8988T (cell line): ENCODE results near the gene PPM1E.

Experiments used
- DNase-seq: peaks from one replicate; pipeline ENCODE4 v3.0.0; 2011

The PPM1E gene

DNA sequence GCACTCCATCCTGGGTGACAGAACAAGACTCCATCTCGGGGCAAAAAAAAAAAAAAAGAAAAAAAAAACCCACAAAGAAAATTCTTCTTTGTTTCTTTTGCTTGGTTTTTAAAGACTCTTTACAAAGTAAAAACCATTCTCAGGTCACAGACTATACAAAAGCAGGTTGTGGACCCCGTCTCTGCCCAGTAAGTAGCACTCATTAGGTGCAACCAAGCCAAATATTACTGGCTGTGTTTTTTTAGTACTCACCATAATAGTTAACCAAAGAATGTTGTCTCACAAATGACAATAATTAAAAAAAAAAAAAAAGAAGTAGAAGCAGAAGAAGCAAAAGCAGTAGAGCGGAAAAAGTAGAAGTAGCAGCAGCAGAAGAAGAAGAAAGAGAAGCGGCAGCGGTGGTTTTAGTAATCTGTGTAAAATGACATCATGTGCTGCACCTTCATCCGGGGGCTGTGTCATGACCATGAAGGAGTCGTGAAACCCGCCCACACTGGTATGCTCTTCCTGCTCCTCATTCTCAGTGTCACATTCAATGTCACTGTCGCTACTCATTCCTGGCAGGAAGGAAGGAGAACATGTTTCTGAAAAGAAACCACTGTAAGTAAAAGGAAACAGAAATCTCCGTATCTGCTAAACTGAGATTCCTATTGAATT, 245.6 kb downstream of the PPM1E start:
- DNase-seq, result no peak

DNA sequence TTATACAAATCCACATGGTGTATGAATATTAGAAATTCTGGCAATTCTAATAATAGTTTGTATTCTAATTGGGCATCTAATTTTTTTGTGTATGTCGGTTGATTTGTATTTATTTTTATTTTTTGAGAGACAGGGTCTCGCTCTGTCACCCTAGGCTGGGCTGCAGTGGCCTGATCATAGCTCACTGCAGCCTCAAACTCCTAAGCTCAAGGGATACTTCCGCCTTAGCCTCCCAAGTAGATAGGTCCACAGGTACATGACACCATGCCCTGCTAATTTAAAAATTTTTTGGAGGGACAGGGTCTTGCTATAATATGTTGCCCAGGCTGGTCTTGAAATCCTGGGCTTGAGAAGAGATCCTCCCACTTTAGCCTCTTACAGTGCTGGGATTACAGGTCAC, 246.5 kb downstream of the PPM1E start:
- no peak for DNase-seq

DNA sequence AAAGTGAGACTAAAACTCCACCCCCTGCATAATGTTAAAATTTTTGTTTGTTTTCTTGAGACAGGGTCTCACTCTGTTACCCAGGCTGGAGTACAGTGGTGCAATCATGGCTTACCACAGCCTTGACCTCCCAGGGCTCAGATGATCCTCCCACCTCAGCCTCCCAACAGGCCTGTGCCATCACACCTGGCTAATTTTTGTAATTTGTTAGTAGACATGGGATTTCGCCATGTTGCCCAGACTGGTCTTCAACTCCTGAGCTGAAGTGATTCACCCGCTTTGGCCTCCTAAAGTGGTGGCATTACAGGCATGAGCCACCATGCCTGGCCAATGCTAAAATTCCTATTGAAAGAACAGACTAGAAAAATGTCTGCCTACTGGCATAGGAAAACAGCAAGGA, 247.2 kb downstream of the PPM1E start:
- DNase-seq, result no peak

DNA sequence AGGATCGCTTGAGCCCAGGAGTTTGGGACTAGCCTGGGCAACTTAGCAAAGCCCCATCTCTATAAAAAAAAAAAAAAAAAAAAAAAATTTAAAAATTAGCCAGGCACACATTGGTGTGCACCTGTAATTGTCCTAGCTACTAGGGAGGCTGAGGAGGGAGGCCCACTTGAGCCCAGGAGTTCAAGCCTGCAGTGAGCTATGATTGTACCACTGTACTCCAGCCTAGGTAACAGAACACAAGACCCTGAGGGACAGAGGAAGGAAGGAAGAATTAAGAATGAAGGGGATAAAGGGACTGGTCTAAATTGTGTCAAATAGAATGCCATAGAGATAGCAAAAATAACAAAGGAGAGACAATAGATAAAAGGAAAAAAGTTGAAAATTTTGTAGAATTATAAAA, 248.2 kb downstream of the PPM1E start:
- no peak for DNase-seq

DNA sequence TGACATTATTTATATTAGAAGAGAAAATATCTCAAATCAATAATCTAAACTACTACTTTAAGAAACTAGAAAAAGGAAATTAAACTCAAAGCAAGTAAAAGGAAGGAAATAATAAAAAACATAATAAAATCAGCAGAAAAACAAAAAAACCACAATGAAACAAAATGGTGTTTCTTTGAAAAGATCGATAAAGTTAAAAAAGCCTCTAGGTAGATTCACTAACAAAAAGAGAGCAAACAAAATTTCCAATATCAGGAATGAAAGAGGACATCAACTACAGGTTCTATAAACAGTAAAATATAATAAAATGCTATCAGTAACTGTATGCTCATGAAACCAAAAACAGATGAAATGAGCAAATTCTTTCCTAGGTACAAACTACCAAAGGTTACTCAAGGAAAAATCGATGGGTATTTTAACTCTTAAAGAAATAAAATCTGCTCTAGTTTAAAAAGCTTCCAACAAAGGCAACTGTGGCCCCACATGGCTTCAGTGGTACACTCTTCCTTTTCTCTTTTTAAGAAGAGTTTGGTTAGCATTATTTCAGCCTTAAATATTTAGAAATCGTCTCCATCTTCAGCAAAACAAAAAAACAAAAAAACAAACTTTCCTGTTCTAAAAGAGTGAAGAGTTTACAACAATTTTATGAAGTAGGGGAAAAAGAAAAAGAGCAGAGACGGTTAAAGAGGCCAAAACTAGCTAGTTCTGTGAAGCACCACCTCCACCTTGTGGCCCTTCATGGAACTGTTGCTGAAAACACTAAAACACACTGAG, 248.9 kb downstream of the PPM1E start:
- no peak for DNase-seq

DNA sequence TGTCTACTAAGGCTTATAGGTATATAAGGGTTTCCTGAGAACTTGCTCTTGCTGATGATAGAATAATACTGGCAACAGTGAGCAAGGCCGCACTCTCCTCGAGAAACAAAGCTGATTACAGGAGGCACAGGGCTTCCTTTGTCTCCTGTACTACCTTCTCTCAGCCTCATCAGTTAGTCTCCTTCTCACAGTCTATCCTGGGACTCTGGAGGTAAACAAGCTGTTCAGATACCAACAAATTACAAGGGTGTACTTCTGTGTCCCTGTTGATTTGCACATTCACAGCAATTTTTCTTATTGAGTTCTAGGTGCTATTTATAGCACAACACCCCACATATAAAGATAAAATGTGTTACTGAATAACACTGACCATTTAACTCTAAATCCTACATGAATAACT, 252.3 kb downstream of the PPM1E start:
- DNase-seq, result no peak

DNA sequence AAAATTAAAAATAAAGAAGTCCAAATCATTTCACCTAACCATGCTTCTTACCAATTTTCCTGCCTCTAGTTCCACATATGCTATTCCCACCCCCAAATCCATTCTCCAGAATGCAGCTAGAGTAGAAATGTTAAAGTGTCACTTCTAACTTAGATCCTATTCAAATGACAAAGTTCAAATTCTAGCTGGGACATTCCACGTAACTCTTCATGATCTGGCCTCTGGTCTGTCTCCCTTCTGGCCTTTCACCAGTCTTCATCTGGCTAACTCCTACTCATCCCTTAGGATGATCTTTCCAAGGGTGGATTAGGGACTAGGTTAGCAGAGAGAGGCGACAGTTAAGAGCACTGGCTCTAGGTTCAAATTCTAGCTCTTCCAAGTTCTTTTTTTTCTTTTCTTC, 253.1 kb downstream of the PPM1E start:
- DNase-seq, result no peak

DNA sequence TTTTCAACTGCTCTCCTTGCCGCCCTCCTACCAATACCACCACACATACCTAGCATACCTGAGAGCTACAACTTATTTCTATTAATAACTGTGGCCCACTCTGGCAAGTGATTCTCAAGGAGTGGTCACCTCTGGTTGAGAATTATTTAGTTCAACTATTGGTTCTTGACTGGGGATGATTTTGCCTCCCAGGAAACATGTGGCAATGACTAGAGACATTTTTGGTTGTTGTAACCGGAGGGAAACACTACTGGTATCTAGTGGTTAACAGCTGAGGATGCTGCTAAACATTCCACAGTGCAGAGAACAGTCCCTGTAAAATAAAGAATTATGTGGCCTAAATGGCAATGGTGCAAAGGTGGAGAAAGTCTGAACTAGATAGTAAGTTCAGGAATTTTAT, 254.4 kb downstream of the PPM1E start:
- DNase-seq, result no peak

DNA sequence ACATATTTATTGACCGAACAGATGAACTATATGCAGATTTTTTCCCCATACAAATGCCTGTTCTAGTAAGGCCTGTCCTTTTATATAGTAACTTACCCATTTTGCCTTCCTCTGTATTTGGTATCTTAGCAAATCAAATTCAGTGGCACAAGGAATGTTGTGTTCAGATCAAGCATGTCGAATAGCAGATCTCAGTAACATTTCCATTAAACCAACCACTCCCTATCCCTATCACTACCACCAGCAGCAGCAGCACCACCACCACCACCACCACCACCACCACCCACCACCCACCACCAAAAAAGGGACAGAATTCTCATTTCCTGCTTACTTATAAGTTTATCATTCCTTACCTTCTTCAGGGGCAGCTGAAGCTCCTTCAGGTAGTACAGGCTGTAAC, 256.3 kb downstream of the PPM1E start:
- no peak for DNase-seq

DNA sequence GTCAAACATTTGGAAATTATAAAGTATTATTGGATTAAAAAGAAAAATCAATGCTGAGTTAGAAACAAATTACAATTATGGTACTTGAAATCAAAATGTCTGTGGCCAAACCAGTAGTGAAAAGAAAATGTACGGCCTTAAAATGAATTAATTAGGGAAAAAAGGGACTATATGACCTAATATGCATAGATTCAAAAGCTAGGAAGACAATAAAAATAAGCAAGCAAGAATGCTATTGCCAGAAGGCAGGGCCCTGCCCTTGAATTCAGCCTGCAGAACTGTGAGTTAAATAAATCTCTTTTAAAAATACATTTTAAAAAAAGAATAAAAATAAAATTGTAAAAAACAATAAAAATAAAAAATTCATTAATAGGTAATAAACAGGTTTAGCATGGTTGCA, 262.4 kb downstream of the PPM1E start:
- DNase-seq, result no peak

DNA sequence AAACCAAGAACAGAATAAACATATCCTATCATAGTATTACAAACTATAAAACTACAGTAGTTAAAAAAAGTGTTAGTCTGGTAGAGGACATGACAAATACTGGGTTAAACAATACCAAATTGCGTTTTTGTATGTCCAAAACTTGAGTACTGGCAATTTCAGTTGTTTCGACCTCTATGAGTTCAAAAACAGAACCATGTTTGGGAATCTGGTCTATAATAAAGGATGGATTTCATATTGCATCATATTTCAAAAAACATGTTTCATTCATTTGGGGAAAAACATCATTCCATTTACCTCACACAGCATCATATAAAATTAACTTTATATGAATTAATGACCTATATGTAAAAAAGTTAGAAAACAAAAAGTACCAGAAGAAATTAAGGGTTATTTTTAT, 269.3 kb downstream of the PPM1E start:
- no peak for DNase-seq

DNA sequence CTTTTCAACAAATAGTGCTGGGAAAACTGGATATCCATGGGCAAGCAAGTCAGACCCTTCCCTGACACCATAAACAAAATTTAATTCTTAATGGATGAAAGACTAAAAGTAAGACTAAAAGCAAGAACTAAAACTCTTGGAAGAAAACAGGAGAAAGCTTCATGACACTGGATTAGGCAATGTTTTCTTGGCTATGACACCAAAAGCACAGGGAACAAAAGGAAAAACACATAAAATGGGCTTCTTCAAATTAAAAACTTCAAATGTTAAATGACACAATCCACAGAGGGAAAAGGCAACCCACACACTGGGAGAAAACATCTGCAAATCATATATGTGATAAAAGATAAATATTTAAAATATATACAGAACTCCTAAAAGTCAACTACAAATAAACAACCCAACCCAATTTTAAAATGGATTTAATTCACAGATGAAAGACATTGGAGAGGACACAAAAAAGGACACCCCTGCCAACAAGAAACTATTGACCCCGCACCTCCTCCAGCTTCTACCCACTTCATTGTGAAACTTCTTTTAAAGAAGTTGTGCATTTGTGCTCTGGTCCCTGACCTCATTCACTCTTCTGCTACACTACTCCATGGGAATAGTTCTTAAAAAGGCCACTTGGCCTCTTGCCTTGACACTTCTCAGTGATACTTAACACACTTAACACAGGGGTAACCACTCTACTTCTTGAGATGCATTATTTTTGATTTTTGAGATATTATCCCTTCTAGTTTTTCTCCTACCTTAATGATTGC, 270.7 kb downstream of the PPM1E start:
- no peak for DNase-seq

DNA sequence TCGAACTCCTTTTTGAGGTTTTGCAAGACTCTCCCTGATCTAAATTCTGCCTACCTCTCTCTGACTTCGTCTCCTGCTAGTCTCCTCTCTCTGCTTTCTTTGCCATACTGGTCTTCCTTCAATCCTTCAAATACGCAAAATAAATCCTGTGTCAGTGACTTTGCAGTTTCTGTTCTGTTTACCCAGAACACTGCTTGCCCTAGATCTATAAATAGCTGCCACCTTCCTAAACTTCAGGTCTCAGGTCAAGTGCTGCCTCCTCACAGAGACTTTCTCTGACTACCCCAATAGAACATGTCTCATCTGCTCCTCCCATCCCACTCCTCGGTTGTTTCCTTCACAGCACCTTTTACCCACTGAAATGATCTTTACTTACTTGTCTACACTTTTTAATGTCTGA, 272.1 kb downstream of the PPM1E start:
- DNase-seq, result no peak

DNA sequence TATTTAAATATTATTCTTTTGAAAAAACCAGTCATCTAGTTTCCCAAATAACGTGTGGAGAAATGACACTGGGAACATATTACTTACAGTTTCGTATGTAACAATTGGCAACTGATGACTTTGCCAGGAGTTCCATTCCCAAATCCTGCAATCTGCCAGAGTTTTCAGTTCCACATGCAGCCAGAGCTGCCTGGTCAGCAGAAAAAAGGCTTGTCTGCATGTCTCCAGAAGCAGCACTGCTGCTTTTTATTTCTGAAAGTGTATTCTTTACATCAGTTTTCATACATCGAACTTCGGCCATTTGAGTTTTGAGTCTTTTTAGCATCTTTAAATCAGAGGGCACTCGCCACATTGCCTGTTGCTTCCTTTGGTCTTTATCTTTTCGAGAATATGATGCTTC, 272.7 kb downstream of the PPM1E start:
- DNase-seq, result no peak

DNA sequence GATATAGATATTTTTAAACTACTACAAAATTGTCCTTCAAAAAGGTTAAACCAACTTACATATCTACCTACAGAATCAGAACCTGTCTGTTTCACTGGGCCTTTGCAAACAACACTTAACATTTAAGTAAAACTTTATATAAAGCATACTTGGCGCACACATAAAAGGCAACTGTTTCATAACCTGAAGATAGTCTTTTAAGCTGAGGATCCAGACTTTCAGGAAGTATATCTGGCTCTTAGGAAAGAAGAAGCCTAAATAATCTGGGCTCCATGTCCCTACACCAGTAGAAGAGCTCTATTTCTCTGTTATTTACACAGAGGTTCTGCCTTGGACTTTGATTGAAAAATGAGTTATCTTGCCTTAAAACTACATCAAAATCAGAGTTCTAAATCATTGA, 275.2 kb downstream of the PPM1E start:
- no peak for DNase-seq
